Measurements from ENCODE around the gene RDX. TPM values are rescaled to one million over a fixed set of nuclear protein-coding genes. Genes with fewer than 3 reads are reported as not detected.

The RDX gene
- total RNA-seq, 4 donors from 2014 or later: 95.7 to 140 (median 115) TPM

DNA sequence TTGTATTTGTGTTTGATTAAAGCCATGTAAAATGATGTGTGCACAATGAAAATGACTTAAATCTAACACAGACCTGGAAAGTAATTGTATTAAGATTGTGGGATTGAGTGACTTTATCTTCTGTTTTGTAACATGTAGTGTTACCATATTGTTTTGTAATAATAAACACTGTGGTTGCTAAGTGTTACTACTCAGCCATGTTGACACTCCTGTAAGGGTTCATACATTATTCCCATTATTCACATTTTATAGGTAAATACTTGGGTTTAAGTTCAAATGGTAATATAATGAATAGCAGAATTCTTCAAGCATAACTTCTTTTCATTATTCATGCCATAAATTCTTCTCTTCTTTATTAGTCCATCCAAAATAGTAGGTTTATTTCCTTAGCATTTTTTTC lies 134.2 kb downstream of the RDX start:
- peaks cover 0 to 67% of the 10 kb centered on the region in 2 donors for H3K36me3 ChIP-seq
- DNase-seq: no peak
- H3K4me3 ChIP-seq: no peak overlapping the region
- ATAC-seq: no peak
- in situ Hi-C loops (cut with MboI; ENCODE audit: low sequenced_read_pairs in 4 of 4): no loop called here
- H3K27ac ChIP-seq: no peak overlapping the region
- no peak for TF ChIP-seq POLR2A (IDR thresholded peaks at IDR 0.05)
- TF ChIP-seq, protein P1, sequence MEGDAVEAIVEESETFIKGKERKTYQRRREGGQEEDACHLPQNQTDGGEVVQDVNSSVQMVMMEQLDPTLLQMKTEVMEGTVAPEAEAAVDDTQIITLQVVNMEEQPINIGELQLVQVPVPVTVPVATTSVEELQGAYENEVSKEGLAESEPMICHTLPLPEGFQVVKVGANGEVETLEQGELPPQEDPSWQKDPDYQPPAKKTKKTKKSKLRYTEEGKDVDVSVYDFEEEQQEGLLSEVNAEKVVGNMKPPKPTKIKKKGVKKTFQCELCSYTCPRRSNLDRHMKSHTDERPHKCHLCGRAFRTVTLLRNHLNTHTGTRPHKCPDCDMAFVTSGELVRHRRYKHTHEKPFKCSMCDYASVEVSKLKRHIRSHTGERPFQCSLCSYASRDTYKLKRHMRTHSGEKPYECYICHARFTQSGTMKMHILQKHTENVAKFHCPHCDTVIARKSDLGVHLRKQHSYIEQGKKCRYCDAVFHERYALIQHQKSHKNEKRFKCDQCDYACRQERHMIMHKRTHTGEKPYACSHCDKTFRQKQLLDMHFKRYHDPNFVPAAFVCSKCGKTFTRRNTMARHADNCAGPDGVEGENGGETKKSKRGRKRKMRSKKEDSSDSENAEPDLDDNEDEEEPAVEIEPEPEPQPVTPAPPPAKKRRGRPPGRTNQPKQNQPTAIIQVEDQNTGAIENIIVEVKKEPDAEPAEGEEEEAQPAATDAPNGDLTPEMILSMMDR (IDR thresholded peaks at IDR 0.05 in 4 of 5, conservative IDR thresholded peaks at IDR 0.05 in 1 of 5): no peak
- intact Hi-C loops (cut with DNase I; ENCODE audit: low total_unique reads): no loop called here
- no peaks in the 10 kb centered on the region for H3K9me3 ChIP-seq
- no peaks in the 10 kb centered on the region for H3K4me1 ChIP-seq
- H3K27me3 ChIP-seq: no peaks in the 10 kb centered on the region

- Histone ChIP-seq H3K4me1 (no peaks in the 10 kb centered on the region), H3K27me3 (no peaks in the 10 kb centered on the region), H3K4me3 (no peak overlapping the region), H3K36me3 (peaks cover 0 to 67% of the 10 kb centered on the region in 2 donors), H3K27ac (no peak overlapping the region), H3K9me3 (no peaks in the 10 kb centered on the region)
- intact Hi-C loops (cut with DNase I; ENCODE audit: low total_unique reads): no loop called here
- DNase-seq (no peak), ATAC-seq (no peak)
- in situ Hi-C loops (cut with MboI; ENCODE audit: low sequenced_read_pairs in 4 of 4): no loop called here
- TF ChIP-seq POLR2A (IDR thresholded peaks at IDR 0.05): no peak
- TF ChIP-seq, protein P1 (IDR thresholded peaks at IDR 0.05 in 4 of 5, conservative IDR thresholded peaks at IDR 0.05 in 1 of 5): no peak
Measured at GRCh38 chr11:110161061-110161460, 135.4 kb downstream of the RDX start.

DNA sequence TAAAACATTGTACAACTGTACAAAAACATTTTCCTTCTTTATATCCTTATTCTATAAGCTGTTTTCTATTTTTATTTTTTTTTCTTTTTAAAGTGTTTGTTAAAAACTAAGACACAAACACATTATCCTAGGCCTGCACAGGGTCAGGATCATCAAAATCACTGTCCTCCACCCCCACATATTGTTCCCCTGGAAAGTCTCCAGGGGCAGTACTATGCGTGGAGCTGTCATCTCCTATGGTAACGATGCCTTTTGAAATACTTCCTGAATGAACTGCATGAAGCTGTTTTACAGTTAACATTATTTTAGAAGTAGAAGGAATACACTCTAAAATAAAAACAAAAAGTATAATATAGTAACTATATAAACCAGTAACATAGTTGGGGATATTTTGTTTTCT lies 136.0 kb downstream of the RDX start:
- peaks cover 0 to 61% of the 10 kb centered on the region in 2 donors for H3K36me3 ChIP-seq
- ATAC-seq: no peak

GRCh38 chr11:110160016-110160415 lies 136.4 kb downstream of the RDX start:
- H3K27me3 ChIP-seq: no peaks in the 10 kb centered on the region
- no peak overlapping the region for H3K27ac ChIP-seq
- no peak overlapping the region for H3K4me3 ChIP-seq
- in situ Hi-C loops (cut with MboI; ENCODE audit: low sequenced_read_pairs in 4 of 4): no loop called here
- no peak for TF ChIP-seq POLR2A (IDR thresholded peaks at IDR 0.05)
- TF ChIP-seq, protein P1 (IDR thresholded peaks at IDR 0.05 in 4 of 5, conservative IDR thresholded peaks at IDR 0.05 in 1 of 5): no peak
- H3K4me1 ChIP-seq: no peaks in the 10 kb centered on the region
- no peak for ATAC-seq
- peaks cover 0 to 56% of the 10 kb centered on the region in 2 donors for H3K36me3 ChIP-seq
- intact Hi-C loops (cut with DNase I; ENCODE audit: low total_unique reads): no loop called here
- no peaks in the 10 kb centered on the region for H3K9me3 ChIP-seq
- DNase-seq: no peak

More for the DNA sequence above, 136.0 kb downstream of the RDX start:
- no peak for DNase-seq
- Histone ChIP-seq H3K27ac (no peak overlapping the region), H3K4me1 (no peaks in the 10 kb centered on the region), H3K9me3 (no peaks in the 10 kb centered on the region), H3K4me3 (no peak overlapping the region), H3K27me3 (no peaks in the 10 kb centered on the region)
- in situ Hi-C loops (cut with MboI; ENCODE audit: low sequenced_read_pairs in 4 of 4): no loop called here
- intact Hi-C loops (cut with DNase I; ENCODE audit: low total_unique reads): no loop called here
- no peak for TF ChIP-seq POLR2A (IDR thresholded peaks at IDR 0.05)
- TF ChIP-seq, protein P1 (IDR thresholded peaks at IDR 0.05 in 4 of 5, conservative IDR thresholded peaks at IDR 0.05 in 1 of 5): no peak

GRCh38 chr11:110159476-110159875 lies 136.9 kb downstream of the RDX start:
- H3K9me3 ChIP-seq: no peaks in the 10 kb centered on the region
- H3K27ac ChIP-seq: no peak overlapping the region
- DNase-seq (no peak), ATAC-seq (no peak)
- intact Hi-C loops (cut with DNase I; ENCODE audit: low total_unique reads) (no loop called here), in situ Hi-C loops (cut with MboI; ENCODE audit: low sequenced_read_pairs in 4 of 4) (no loop called here)
- H3K36me3 ChIP-seq: peaks cover 0 to 51% of the 10 kb centered on the region in 2 donors
- no peaks in the 10 kb centered on the region for H3K27me3 ChIP-seq
- TF ChIP-seq, protein P1 (IDR thresholded peaks at IDR 0.05 in 4 of 5, conservative IDR thresholded peaks at IDR 0.05 in 1 of 5): no peak
- no peak for TF ChIP-seq POLR2A (IDR thresholded peaks at IDR 0.05)
- no peak overlapping the region for H3K4me3 ChIP-seq
- H3K4me1 ChIP-seq: no peaks in the 10 kb centered on the region
